ENCODE results near the gene FAM9A.

Gene FAM9A

DNA sequence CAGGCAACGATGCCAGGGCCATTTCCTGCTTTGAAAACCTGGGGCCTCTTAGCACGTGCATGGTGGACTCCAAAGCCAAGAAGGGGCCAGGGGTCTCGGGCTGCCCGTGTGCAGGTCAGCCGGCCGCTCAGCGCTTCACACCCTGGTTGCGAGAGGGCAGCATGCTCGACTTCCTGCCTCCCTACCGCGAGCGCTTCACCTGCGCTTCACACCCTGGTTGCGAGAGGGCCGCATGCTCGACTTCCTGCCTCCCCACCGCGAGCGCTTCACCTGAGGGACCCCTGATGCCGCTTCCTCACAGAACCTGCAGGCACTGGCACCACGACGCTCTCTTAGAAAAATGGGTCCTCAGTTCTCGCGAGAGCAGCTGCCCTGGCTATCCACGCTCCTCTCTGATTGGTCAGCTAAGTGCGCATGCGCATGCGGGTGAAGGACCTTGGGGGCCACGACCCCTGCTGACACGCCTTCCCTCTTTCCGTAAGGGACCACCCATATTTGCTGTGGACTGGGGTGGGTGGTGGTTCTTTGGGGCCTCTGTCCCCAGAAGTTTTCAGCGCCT lies at the start of gene FAM9A:
Gene FAM9A, minus strand, starts transcription at position 343 of the 559 bp plus-strand sequence. CDS start 1,212 bp downstream, outside the sequence.
- no peak for DNase-seq (ENCODE audit: low read depth)

GRCh38 chrX:8850478-8850877 lies 49.3 kb upstream of the FAM9A start:
- no peak for DNase-seq (ENCODE audit: low read depth)

- no peak for DNase-seq (ENCODE audit: low read depth)
Observed at GRCh38 chrX:8849945-8850344, 48.8 kb upstream of the FAM9A start.

DNA sequence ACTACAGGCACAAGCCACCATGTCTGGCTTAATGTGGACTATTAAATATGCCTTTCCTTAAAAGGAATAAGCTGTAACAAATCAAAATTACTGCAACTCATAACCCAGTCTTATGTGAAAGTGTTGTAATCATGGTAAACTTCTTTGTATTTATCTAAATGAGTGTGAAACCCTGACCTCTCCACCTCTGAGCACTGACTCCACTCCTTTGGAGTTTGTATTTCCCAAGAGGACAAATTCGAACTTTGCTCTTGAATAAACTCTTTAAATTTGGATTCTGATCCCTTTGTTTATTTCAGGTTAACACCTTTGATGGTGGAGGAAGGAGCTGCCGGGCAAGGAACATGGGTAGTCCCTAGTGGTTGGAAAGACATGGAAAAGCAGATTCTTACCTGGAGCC lies 48.3 kb upstream of the FAM9A start:
- DNase-seq (ENCODE audit: low read depth) = no peak

DNA sequence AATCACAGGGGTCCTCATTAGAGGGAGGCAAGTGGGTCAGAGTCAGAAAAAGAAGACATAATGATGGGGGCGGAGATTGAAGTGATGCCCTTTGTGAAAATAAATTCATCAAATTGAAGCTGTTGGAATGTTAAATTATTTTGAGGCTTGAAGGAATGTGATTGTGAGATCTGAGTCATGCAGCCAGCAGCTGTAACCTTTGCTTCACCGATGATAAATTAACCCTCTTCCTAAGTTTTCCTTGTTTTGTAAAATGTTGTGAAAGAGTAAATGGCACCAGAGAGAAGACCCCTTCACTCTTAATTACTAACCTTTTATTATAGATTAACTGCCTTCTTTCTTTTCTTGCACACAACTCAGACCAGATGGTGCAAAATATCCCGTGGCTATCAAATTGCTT lies 47.7 kb upstream of the FAM9A start:
- no peak for DNase-seq (ENCODE audit: low read depth)

- no peak for DNase-seq (ENCODE audit: low read depth)
Observed at GRCh38 chrX:8848441-8848840, 47.3 kb upstream of the FAM9A start.

DNA sequence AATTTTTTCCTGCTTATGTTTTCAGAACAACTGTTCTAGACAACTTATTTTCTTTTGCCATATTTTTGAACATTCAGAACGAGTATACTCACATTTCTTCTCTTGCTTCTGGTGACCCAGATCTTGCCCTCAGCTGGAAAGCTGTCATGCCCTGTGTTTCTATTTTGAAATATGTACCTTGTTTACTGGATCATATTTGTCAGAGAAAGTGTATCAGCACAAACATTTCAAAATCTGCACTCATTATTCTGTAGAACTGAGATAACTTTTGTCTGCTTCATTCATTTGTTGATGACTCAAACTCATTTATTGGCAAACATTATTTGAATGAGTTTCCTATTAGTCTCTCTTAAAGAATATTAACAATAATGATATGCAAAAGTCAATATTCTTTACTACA lies 46.2 kb upstream of the FAM9A start:
- no peak for DNase-seq (ENCODE audit: low read depth)

- no peak for DNase-seq (ENCODE audit: low read depth)
Observed at GRCh38 chrX:8846266-8846665, 45.1 kb upstream of the FAM9A start.

DNA sequence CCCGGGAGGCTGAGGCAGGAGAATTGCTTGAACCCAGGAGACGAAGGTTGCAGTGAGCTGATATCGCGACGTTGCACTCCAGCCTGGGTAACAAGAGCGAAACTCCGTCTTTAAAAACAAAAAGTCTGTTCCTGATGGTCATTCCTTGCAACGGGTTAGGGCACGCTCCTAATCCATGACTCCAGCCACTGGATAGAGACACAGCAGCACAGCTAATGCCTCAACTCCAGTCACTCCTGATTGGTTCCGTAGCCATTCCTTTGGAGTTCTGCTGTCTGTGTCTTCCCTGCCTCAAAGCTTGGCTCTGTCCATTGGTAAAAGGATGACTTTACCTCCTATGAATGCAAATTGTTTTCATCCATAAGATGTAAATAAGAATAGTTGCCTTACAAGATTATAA lies 44.3 kb upstream of the FAM9A start:
- DNase-seq (ENCODE audit: low read depth) = no peak

GRCh38 chrX:8845060-8845459 lies 43.9 kb upstream of the FAM9A start:
- no peak for DNase-seq (ENCODE audit: low read depth)

GRCh38 chrX:8844157-8844556 lies 43.0 kb upstream of the FAM9A start:
- DNase-seq (ENCODE audit: low read depth) = no peak

DNA sequence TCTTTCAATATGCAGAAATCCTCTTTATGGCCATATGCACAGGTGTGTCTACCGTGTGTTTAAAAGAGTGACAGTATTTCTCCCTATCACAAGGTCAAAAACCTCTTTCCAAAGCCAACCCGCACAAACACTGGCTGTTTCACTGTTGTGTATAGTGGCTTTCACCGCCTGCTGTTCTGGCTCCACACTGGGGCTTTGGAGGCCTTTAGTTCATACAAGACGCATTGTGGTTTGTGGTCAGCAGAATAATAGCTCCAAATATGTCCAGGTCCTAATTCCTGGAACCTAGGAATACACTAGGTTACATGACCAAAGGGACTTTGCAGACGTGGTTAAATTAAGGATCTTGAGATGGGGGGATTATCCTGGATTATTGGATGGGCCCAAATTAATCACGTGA lies 40.7 kb upstream of the FAM9A start:
- DNase-seq (ENCODE audit: low read depth) = no peak

DNA sequence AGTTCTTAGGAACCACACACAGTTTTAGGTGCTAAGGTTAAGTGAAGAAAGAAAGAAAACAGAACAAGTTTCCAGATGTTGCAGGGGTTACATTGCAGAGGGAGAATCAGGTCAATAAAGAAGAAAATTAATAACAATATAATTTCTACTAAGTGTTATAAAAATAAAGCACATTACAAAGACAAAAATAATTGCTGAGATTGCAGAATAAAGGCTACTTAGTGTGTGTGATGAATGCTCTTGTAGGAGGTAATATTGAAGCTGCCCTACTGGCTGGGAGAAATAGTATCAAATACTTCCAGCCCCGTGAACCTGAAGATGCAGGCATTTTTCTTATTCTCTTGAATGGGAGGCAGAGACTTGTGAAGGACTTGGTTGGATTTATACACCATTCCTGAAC lies 33.2 kb upstream of the FAM9A start:
- no peak for DNase-seq (ENCODE audit: low read depth)

DNA sequence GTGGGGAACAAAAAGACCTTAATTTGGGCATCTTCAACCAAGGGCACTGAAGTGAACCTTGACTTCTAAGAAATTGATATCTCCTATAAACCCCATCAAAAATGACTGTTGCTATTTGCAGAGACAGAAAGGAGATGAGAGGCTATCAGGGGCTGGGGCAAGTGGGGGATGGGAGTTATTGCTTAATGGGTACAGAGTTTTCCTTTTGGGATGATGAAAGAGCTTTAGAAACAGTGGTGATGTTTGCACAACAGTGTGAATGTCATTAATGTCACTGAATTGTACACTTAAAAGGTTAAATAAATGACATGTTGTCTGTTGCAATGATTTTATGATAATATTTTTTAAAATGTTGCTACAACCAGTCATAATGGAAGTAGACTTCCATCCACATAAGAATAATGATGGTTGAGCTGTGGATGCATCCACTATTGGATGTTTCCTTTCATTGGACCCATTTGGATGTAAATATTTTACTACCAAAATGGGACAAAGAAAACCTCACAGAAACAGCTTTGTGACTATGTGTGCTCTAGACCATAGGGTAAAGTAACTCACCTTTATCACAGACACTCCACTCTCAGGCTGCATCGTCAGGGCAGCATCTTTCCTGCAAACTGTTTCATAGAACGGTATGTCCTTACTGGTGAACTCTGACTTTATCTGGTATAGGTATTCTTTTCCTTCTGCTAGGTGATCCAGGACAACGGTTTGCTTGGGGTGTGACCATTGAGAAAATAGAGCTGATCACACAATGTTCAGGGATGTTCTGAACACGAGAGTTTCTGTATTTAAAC lies 31.6 kb upstream of the FAM9A start:
- DNase-seq (ENCODE audit: low read depth) = no peak

DNA sequence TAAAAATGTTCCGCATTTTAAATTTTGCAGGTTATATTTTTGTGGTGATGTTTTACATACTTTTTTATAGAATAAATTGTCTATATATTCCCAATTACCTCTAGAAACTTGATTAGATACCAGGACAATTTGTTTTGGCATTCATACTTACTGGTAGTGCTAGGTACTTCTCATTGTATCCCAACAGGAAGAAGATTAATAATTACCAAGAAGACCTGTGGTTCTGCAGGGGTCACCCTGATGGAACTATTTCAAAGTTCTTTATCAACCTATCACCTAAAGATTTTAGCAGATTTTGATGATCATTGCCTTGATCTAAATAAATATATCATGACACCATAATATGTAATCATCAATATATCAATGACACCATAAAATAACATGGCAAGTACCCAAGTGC lies 22.5 kb upstream of the FAM9A start:
- no peak for DNase-seq (ENCODE audit: low read depth)

DNA sequence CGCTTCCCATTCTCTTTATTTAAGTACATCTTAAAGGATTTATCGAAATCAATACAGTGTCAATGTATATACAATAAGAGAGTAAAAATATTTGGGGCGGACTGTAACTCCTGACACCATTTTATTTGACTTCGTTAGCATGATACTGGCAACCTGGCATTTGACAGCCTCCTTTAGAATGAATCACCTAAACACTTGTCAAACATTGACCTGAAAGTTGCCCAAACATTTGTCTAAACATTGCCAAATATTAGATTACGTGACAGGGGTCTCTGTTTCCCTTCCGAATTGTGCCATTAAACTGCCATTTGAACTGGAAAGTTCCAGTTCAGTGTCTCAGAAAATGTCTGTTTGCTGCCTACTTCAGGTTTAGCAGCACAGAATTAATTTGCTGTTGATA lies 20.8 kb upstream of the FAM9A start:
- no peak for DNase-seq (ENCODE audit: low read depth)

DNA sequence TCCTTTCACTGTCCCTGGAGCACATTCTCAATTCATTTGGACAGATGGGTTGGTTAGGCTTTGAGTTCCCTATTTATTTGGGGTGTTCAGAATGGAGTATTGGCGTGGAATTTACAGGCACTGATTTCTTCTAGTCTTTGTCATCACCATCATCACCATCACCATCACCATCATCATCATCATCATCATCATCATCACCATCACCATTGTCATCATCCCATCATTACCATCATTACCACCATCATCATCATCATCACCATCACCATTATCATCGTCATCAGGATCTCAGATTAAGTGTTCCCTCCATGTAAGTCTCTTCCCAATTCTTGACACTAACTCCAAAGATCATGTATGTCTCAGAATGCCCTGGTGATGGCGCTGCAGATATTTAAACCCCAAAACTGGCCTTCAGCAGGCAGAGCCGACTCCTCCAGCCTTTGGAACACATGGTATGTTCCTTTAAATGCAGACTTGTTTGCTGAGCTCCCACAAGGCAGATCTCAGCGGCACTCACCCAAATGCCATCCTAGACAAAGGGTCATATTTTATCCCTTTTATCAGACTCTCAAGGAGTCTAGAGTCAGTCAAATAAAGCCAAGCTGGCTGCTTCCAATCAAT lies 19.8 kb upstream of the FAM9A start:
- no peak for DNase-seq (ENCODE audit: low read depth)

- peak; percentile 13 for DNase-seq (ENCODE audit: low read depth)
Observed at GRCh38 chrX:8815460-8816065, 14.4 kb upstream of the FAM9A start.

GRCh38 chrX:8813036-8813435 lies 11.9 kb upstream of the FAM9A start:
- no peak for DNase-seq (ENCODE audit: low read depth)

DNA sequence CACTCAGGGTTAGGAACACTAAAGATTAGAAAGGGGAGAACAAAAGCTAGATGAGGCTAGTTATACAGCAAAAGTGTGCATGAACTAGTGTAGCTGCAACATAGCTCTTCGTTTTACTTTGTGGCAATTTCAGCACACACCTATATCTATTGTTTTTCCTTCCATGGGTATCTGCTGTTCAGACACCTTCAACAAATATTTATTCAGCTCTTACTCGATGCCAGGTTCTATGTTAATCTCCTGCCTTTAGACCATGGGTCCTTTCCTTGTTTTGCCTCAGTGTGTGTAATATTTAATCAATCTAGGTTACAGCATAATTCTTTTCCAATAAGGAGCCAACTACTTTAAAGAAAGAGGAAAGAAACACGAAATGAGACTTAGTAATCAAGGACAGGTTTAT lies 10.4 kb upstream of the FAM9A start:
- no peak for DNase-seq (ENCODE audit: low read depth)

DNA sequence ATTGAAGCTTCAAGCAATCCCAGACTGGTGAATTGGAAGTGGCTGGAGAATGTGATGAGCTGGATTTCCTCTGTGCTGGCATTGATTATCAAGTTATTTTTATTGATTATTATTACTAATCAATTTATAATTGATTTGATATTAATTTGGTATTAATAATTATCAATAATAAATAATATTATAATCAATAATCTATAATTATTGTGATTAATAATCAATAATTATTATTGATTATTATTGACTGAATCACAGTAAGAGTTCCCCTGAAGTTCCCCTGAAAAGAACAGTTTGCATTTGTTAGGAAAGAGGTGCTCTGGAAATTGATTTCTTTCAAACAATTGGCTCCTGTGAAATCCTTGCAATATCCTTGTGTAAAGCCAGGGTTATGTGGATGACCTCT lies 7.5 kb upstream of the FAM9A start:
- no peak for DNase-seq (ENCODE audit: low read depth)

- no peak for DNase-seq (ENCODE audit: low read depth)
Observed at GRCh38 chrX:8805974-8806373, 4.8 kb upstream of the FAM9A start.

DNA sequence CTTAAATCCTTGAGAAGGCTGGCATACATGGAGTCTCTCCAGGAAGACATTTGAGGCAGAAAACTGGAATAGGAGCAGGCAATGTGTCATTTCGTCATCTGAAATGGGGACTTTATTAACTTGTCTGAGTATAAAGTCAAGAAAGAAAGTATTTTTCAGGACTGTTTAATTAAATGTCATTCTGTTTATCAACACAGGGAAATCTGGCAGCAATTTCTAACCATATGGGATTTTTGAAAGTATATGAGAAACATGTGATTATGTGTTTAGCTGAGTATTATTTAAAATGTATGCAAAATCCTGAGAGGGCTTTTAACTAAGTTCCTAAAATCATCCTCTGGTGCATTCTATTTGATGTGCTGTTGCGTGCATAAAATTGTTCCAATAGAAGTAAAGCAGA lies 3.9 kb upstream of the FAM9A start:
- DNase-seq (ENCODE audit: low read depth) = no peak

All from GM04504 (cell line).